HepG2 (cell line): ENCODE data around the gene ATAD2B. TPM values are rescaled to one million over a fixed set of nuclear protein-coding genes. Genes with fewer than 3 reads are reported as not detected.

ENCODE experiments used
- ATAC-seq: fragments of 200-7000 bp; cut with Tn5 transposase; 3 replicates; pipeline ENCODE4 v1.9.1; 2020; ENCODE audit warnings: mild to moderate bottlenecking, moderate library complexity
- BruUV-seq: library from RNA; stranded (reverse); fragments of 400-500 nt; replicated peaks from 2 replicates; lab custom pipeline; 2021; lab: Mats Ljungman, UMichigan
- CTCF ChIA-PET: fragments of 300-600 bp; formaldehyde crosslinking; extraction: SDS; loops from one replicate; lab custom pipeline; 2021; ENCODE audit warnings: low total read pairs, inconsistent platforms, low intra/inter-chr PET ratio; lab: Yijun Ruan, JAX
- POLR2A ChIA-PET: fragments of 350-600 bp; sonication (Branson Sonifier 250); formaldehyde crosslinking; loops from one replicate; lab custom pipeline; 2020; ENCODE audit warnings: antibody characterized with exemption, inconsistent platforms; lab: Yijun Ruan, JAX
- DNase-seq: peaks from one replicate; pipeline ENCODE4 v3.0.0-alpha.2; 2015; ENCODE audit warnings: low spot score
- FAIRE-seq: peaks from 3 replicates; lab custom pipeline; 2011; peaks lifted over from hg19 to GRCh38; lab: Jason Lieb, UNC
- H2AFZ ChIP-seq: one replicate; pipeline ENCODE4 v1.6.1; 2011; ENCODE audit warnings: low read length, inconsistent platforms
- H3K27ac ChIP-seq: fragments of 300-600 bp; 3 replicates; pipeline ENCODE4 v1.8.0; 2011; ENCODE audit warnings: mixed run types, mild to moderate bottlenecking, mixed read lengths, low read length, inconsistent platforms; ENCODE audit not compliant: insufficient read depth; ENCODE audit errors: extremely low read length
- H3K27me3 ChIP-seq, 2 experiments: fragments of 200-600 bp in 1 of 2; 2 replicates in 1 of 2; 3 replicates in 1 of 2; pipeline versions ENCODE4 v1.6.0 to v1.8.0; 2011; ENCODE audit warnings: low read length in 2 of 2, mild to moderate bottlenecking in 2 of 2, moderate library complexity in 2 of 2, inconsistent platforms in 1 of 2; ENCODE audit not compliant: insufficient read depth in 2 of 2, control insufficient read depth in 1 of 2
- H3K36me3 ChIP-seq, 2 experiments: fragments of 200-600 bp in 1 of 2; replicated peaks in 1 of 2; 2 replicates in 1 of 2; 3 replicates in 1 of 2; pipeline versions ENCODE4 v1.5.1 to v1.8.0; 2011; ENCODE audit warnings: low read length in 2 of 2, inconsistent platforms in 1 of 2; ENCODE audit not compliant: insufficient read depth in 2 of 2, control insufficient read depth in 1 of 2
- H3K4me1 ChIP-seq: 2 replicates; pipeline ENCODE4 v1.5.1; 2012; ENCODE audit warnings: low read length, inconsistent platforms; ENCODE audit not compliant: insufficient read depth
- H3K4me2 ChIP-seq: 2 replicates; pipeline ENCODE4 v1.6.0; 2011; ENCODE audit warnings: low read depth, low read length, inconsistent platforms
- H3K4me3 ChIP-seq, 3 experiments: fragments of 200-600 bp in 1 of 3; sonication (generic), shearing (Covaris generic) in 1 of 3; replicated peaks in 1 of 3; 2 replicates each; pipeline ENCODE4 v1.5.1; 2011 to 2016; ENCODE audit warnings: low read length in 3 of 3, inconsistent platforms in 2 of 3, low read depth in 2 of 3, mild to moderate bottlenecking in 2 of 3, control low read depth in 1 of 3, mixed read lengths in 1 of 3; ENCODE audit not compliant: insufficient read depth in 1 of 3
- H3K79me2 ChIP-seq: one replicate; pipeline ENCODE4 v1.6.1; 2011; ENCODE audit warnings: low read length, inconsistent platforms; ENCODE audit not compliant: insufficient read depth
- H3K9ac ChIP-seq: 2 replicates; pipeline ENCODE4 v1.6.0; 2011; ENCODE audit warnings: mild to moderate bottlenecking, low read depth, low read length, inconsistent platforms; ENCODE audit not compliant: insufficient read depth
- H3K9me3 ChIP-seq: 2 replicates; pipeline ENCODE4 v1.5.1; 2012; ENCODE audit warnings: mild to moderate bottlenecking, low read length
- H4K20me1 ChIP-seq: 2 replicates; pipeline ENCODE4 v1.6.0; 2011; ENCODE audit warnings: inconsistent platforms, mild to moderate bottlenecking, low read length, moderate library complexity; ENCODE audit not compliant: insufficient read depth
- DDIT3 ChIP-seq: sonication (generic); formaldehyde crosslinking; IDR thresholded peaks from 2 replicates; pipeline ENCODE4 v1.4.0; 2020; ENCODE audit warnings: mild to moderate bottlenecking, missing genetic modification reagents
- ETV5 ChIP-seq: IDR thresholded peaks from 2 replicates; pipeline ENCODE4 v1.6.1; 2018; ENCODE audit warnings: missing biosample characterization, missing genetic modification reagents, inconsistent platforms, borderline replicate concordance
- FOXK1 ChIP-seq: sonication (generic); formaldehyde crosslinking; IDR thresholded peaks from 2 replicates; pipeline ENCODE4 v1.4.0; 2020; ENCODE audit warnings: low read depth, missing genetic modification reagents, borderline replicate concordance
- RARA ChIP-seq: IDR thresholded peaks from 2 replicates; pipeline ENCODE4 v1.6.1; 2016; ENCODE audit warnings: missing genetic modification reagents, missing compliant biosample characterization
- REXO4 ChIP-seq: sonication (generic); formaldehyde crosslinking; IDR thresholded peaks from 2 replicates; pipeline ENCODE4 v1.8.0; 2022; ENCODE audit warnings: missing genetic modification reagents, mild to moderate bottlenecking, borderline replicate concordance
- RFXAP ChIP-seq: sonication (generic); formaldehyde crosslinking; IDR thresholded peaks from 2 replicates; pipeline ENCODE4 v1.4.0; 2020; ENCODE audit warnings: missing genetic modification reagents, borderline replicate concordance
- SRSF1 ChIP-seq: fragments of 200-400 bp; formaldehyde crosslinking; optimal IDR thresholded peaks from 2 replicates; pipeline ENCODE3; 2017; ENCODE audit warnings: mild to moderate bottlenecking, low read depth, low read length, moderate library complexity
- ZBTB1 ChIP-seq: sonication (generic); formaldehyde crosslinking; IDR thresholded peaks from 2 replicates; pipeline ENCODE4 v1.4.0; 2020; ENCODE audit warnings: missing genetic modification reagents, borderline replicate concordance
- ZBTB25 ChIP-seq: IDR thresholded peaks from 2 replicates; pipeline ENCODE4 v1.6.1; 2018; ENCODE audit warnings: missing genetic modification reagents
- ZFP37 ChIP-seq: sonication (generic); formaldehyde crosslinking; IDR thresholded peaks from 2 replicates; pipeline ENCODE4 v1.4.0; 2020; ENCODE audit warnings: missing genetic modification reagents, borderline replicate concordance
- ZNF205 ChIP-seq: IDR thresholded peaks from 2 replicates; pipeline ENCODE4 v1.6.1; 2018; ENCODE audit warnings: missing biosample characterization, missing genetic modification reagents
- ZNF383 ChIP-seq: sonication (generic); formaldehyde crosslinking; IDR thresholded peaks from 2 replicates; pipeline ENCODE4 v1.4.0; 2020; ENCODE audit warnings: missing genetic modification reagents, mild to moderate bottlenecking, borderline replicate concordance
- ZNF556 ChIP-seq: sonication (generic); formaldehyde crosslinking; IDR thresholded peaks from 2 replicates; pipeline ENCODE4 v1.4.0; 2020; ENCODE audit warnings: mild to moderate bottlenecking, missing genetic modification reagents, borderline replicate concordance
- ZNF614 ChIP-seq: IDR thresholded peaks from 2 replicates; pipeline ENCODE4 v1.6.1; 2018; ENCODE audit warnings: missing biosample characterization, missing genetic modification reagents, inconsistent platforms, borderline replicate concordance
- ZNF672 ChIP-seq: sonication (generic); formaldehyde crosslinking; IDR thresholded peaks from 2 replicates; pipeline ENCODE4 v1.8.1; 2022; ENCODE audit warnings: missing genetic modification reagents
- ZNF839 ChIP-seq: sonication (generic); formaldehyde crosslinking; IDR thresholded peaks from 2 replicates; pipeline ENCODE4 v1.4.0; 2020; ENCODE audit warnings: missing genetic modification reagents, mild to moderate bottlenecking, borderline replicate concordance
- ZSCAN21 ChIP-seq: sonication (generic); formaldehyde crosslinking; IDR thresholded peaks from 2 replicates; pipeline ENCODE4 v1.8.0; 2022; ENCODE audit warnings: mild to moderate bottlenecking, missing genetic modification reagents, moderate library complexity, borderline replicate concordance
- WGBS: methylation state at CpG from one replicate; pipeline ENCODE4 v1.1.6; 2017; ENCODE audit warnings: low lambda C conversion rate; 5-methylcytosine and 5-hydroxymethylcytosine counted together
- in situ Hi-C: cut with HindIII; loops from 2 replicates; pipeline ENCODE4 v1.10.0; 2017; ENCODE audit warnings: low pct_unique_long_range_greater_than_20kb; ENCODE audit not compliant: extremely low pct_ligation_motif_present
- intact Hi-C: fragments of 100-400 bp; cut with micrococcal nuclease; formaldehyde crosslinking; loops from one replicate; pipeline ENCODE4 v1.10.0; 2022; ENCODE audit not compliant: unreplicated experiment
- polyA plus RNA-seq, 8 experiments: library from polyadenylated mRNA; depleted of rRNA in 3 of 8; stranded (reverse) in 7 of 8; unstranded in 1 of 8; fragments of >200 nt; fragmentation: Illumina TruSeq in 4 of 8; extraction: Trizol in 4 of 8; gene quantifications; 2 replicates each; pipeline versions ENCODE4 v1.2.1 to v1.2.3, GENCODE V29; 2011 to 2016; ENCODE audit warnings: low read depth in 4 of 8, missing spikeins in 1 of 8, mixed read lengths in 1 of 8; ENCODE audit not compliant: insufficient read depth in 1 of 8
- total RNA-seq, 5 experiments: library from RNA; depleted of rRNA; stranded (reverse); fragments of >200 nt; fragmentation: Illumina TruSeq; extraction: Trizol; gene quantifications; 2 replicates each; pipeline ENCODE4 v1.2.3, GENCODE V29; 2016; ENCODE audit warnings: low read depth in 1 of 5
- TF ChIP-seq, protein P1 (sequence below): sonication (generic); formaldehyde crosslinking; IDR thresholded peaks from 2 replicates; pipeline ENCODE4 v1.5.0; 2020; ENCODE audit warnings: mild to moderate bottlenecking, missing genetic modification reagents, moderate library complexity
- TF ChIP-seq, protein P2 (sequence below): sonication (generic); formaldehyde crosslinking; IDR thresholded peaks from 2 replicates; pipeline ENCODE4 v1.4.0; 2020; ENCODE audit warnings: missing genetic modification reagents

The ATAD2B gene
- total and polyA plus RNA-seq, 2 of the 13 experiments (the other 11 are each of a cell fraction or from before 2014, with no cell fraction given) = 5.3 to 22.2 TPM

GRCh38 chr2:23703037-23703582 lies 223.8 kb downstream of the ATAD2B start:
- no peaks in the 10 kb centered on the region for H4K20me1 ChIP-seq
- ChIA-PET POLR2A (no interaction called here), CTCF (no interaction called here)
- 96% methylated on average over 15 of the region's 17 CpGs for WGBS
- no peaks in the 10 kb centered on the region for H3K27me3 ChIP-seq
- no peaks in the 10 kb centered on the region for H3K36me3 ChIP-seq
- no peak overlapping the region for H2AFZ ChIP-seq
- DNase-seq (no peak), FAIRE-seq (no peak), ATAC-seq (no peak; the same call in 1 of the 3 replicates)
- TF ChIP-seq RARA (no peak), REXO4 (CRISPR knock-in tag) (no peak), ZBTB1 (CRISPR knock-in tag) (no peak), ZNF205 (no peak), ZNF672 (CRISPR knock-in tag) (no peak), ETV5 (CRISPR knock-in tag) (no peak), ZNF383 (no peak), ZNF614 (CRISPR knock-in tag) (no peak), ZNF556 (CRISPR knock-in tag) (no peak), ZSCAN21 (no peak), FOXK1 (no peak), ZNF839 (CRISPR knock-in tag) (no peak), ZFP37 (CRISPR knock-in tag) (no peak), DDIT3 (CRISPR knock-in tag) (no peak), RFXAP (CRISPR knock-in tag) (no peak), ZBTB25 (CRISPR knock-in tag) (no peak), SRSF1 (no peak)
- TF ChIP-seq, protein P1, sequence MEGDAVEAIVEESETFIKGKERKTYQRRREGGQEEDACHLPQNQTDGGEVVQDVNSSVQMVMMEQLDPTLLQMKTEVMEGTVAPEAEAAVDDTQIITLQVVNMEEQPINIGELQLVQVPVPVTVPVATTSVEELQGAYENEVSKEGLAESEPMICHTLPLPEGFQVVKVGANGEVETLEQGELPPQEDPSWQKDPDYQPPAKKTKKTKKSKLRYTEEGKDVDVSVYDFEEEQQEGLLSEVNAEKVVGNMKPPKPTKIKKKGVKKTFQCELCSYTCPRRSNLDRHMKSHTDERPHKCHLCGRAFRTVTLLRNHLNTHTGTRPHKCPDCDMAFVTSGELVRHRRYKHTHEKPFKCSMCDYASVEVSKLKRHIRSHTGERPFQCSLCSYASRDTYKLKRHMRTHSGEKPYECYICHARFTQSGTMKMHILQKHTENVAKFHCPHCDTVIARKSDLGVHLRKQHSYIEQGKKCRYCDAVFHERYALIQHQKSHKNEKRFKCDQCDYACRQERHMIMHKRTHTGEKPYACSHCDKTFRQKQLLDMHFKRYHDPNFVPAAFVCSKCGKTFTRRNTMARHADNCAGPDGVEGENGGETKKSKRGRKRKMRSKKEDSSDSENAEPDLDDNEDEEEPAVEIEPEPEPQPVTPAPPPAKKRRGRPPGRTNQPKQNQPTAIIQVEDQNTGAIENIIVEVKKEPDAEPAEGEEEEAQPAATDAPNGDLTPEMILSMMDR (CRISPR knock-in tag) = no peak
- TF ChIP-seq, protein P2, sequence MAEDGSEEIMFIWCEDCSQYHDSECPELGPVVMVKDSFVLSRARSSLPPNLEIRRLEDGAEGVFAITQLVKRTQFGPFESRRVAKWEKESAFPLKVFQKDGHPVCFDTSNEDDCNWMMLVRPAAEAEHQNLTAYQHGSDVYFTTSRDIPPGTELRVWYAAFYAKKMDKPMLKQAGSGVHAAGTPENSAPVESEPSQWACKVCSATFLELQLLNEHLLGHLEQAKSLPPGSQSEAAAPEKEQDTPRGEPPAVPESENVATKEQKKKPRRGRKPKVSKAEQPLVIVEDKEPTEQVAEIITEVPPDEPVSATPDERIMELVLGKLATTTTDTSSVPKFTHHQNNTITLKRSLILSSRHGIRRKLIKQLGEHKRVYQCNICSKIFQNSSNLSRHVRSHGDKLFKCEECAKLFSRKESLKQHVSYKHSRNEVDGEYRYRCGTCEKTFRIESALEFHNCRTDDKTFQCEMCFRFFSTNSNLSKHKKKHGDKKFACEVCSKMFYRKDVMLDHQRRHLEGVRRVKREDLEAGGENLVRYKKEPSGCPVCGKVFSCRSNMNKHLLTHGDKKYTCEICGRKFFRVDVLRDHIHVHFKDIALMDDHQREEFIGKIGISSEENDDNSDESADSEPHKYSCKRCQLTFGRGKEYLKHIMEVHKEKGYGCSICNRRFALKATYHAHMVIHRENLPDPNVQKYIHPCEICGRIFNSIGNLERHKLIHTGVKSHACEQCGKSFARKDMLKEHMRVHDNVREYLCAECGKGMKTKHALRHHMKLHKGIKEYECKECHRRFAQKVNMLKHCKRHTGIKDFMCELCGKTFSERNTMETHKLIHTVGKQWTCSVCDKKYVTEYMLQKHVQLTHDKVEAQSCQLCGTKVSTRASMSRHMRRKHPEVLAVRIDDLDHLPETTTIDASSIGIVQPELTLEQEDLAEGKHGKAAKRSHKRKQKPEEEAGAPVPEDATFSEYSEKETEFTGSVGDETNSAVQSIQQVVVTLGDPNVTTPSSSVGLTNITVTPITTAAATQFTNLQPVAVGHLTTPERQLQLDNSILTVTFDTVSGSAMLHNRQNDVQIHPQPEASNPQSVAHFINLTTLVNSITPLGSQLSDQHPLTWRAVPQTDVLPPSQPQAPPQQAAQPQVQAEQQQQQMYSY (CRISPR knock-in tag) = no peak
- H3K4me3 ChIP-seq = no peak overlapping the region
- BruUV-seq = no TSS peak
- no peak overlapping the region for H3K27ac ChIP-seq
- H3K9ac ChIP-seq = no peak overlapping the region
- no peak overlapping the region for H3K4me2 ChIP-seq
- in situ Hi-C loops (no loop called here), intact Hi-C loops (no loop called here)
- H3K4me1 ChIP-seq = no peaks in the 10 kb centered on the region
- no peaks in the 10 kb centered on the region for H3K79me2 ChIP-seq
- no peaks in the 10 kb centered on the region for H3K9me3 ChIP-seq
